ENCODE results near the gene SLC11A1. TPM values are rescaled to one million over a fixed set of nuclear protein-coding genes. Genes with fewer than 3 reads are reported as not detected.

Gene SLC11A1, protein sequence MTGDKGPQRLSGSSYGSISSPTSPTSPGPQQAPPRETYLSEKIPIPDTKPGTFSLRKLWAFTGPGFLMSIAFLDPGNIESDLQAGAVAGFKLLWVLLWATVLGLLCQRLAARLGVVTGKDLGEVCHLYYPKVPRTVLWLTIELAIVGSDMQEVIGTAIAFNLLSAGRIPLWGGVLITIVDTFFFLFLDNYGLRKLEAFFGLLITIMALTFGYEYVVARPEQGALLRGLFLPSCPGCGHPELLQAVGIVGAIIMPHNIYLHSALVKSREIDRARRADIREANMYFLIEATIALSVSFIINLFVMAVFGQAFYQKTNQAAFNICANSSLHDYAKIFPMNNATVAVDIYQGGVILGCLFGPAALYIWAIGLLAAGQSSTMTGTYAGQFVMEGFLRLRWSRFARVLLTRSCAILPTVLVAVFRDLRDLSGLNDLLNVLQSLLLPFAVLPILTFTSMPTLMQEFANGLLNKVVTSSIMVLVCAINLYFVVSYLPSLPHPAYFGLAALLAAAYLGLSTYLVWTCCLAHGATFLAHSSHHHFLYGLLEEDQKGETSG
- total RNA-seq = 10 to 100 TPM in 1 of 4 donors, 1 to 10 TPM in 1, under 1 TPM in 2; 0.26 to 14.0 (median 4.2) TPM

DNA sequence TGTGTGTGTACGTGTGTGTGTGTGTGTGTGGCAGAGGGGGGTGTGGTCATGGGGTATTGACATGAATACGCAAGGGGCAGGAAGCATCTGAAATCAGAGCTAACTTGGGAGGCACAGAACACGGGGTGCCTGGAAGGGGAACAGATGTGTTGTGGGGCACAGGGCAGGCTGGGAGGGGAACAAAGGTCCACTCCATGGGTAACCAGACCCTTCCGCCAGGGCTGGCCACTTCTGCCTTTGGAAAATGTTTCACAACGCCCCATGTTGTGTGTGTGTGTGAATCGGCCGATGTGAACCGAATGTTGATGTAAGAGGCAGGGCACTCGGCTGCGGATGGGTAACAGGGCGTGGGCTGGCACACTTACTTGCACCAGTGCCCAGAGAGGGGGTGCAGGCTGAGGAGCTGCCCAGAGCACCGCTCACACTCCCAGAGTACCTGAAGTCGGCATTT, at the start of gene SLC11A1:
TSS of gene SLC11A1 (plus strand) at position 358 of the 451 bp plus-strand sequence. CDS start 96 bp downstream, outside the sequence.
- H3K27ac ChIP-seq = no peak within 1 kb of the TSS
- intact Hi-C loops (cut with DNase I; ENCODE audit: low total_unique reads) = no loop called here
- H3K9me3 ChIP-seq = no peaks in the 10 kb centered on the region
- TF ChIP-seq, protein P1, sequence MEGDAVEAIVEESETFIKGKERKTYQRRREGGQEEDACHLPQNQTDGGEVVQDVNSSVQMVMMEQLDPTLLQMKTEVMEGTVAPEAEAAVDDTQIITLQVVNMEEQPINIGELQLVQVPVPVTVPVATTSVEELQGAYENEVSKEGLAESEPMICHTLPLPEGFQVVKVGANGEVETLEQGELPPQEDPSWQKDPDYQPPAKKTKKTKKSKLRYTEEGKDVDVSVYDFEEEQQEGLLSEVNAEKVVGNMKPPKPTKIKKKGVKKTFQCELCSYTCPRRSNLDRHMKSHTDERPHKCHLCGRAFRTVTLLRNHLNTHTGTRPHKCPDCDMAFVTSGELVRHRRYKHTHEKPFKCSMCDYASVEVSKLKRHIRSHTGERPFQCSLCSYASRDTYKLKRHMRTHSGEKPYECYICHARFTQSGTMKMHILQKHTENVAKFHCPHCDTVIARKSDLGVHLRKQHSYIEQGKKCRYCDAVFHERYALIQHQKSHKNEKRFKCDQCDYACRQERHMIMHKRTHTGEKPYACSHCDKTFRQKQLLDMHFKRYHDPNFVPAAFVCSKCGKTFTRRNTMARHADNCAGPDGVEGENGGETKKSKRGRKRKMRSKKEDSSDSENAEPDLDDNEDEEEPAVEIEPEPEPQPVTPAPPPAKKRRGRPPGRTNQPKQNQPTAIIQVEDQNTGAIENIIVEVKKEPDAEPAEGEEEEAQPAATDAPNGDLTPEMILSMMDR (IDR thresholded peaks at IDR 0.05) = no peak
- TF ChIP-seq POLR2A (IDR thresholded peaks at IDR 0.05) = no peak
- no peak for DNase-seq
- H3K36me3 ChIP-seq = no peaks in the 10 kb centered on the region
- no peaks in the 10 kb centered on the region for H3K4me1 ChIP-seq
- H3K4me3 ChIP-seq = no peak within 1 kb of the TSS
- no peaks in the 10 kb centered on the region for H3K27me3 ChIP-seq

DNA sequence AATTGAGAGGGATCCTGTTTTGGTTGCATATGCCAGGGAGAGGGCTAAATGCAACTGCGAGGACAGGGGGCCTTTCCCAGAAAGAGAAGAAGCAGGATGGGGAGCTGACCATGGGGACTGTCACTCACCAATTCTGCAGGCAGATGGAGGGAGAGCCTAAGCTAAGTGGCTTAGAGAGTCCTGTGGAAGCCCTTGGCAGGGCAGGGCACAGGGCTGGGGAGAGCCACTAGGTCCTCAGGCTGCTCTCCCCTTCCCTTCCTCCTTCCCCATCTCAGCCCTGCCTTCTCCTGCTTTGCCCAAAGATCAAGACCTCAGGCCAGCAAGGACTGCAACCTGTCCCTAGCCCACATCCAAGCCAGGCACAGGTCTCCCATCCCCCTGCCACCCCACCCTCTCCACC, 49.8 kb upstream of the SLC11A1 start:
- H3K9me3 ChIP-seq = no peaks in the 10 kb centered on the region
- H3K4me3 ChIP-seq = no peak overlapping the region
- H3K27ac ChIP-seq = no peak overlapping the region
- no peaks in the 10 kb centered on the region for H3K27me3 ChIP-seq
- no peaks in the 10 kb centered on the region for H3K36me3 ChIP-seq
- H3K4me1 ChIP-seq = no peaks in the 10 kb centered on the region
- DNase-seq = no peak
- intact Hi-C loops (cut with DNase I; ENCODE audit: low total_unique reads) = no loop called here
- TF ChIP-seq, protein P1 (IDR thresholded peaks at IDR 0.05) = no peak
- no peak for TF ChIP-seq POLR2A (IDR thresholded peaks at IDR 0.05)

DNA sequence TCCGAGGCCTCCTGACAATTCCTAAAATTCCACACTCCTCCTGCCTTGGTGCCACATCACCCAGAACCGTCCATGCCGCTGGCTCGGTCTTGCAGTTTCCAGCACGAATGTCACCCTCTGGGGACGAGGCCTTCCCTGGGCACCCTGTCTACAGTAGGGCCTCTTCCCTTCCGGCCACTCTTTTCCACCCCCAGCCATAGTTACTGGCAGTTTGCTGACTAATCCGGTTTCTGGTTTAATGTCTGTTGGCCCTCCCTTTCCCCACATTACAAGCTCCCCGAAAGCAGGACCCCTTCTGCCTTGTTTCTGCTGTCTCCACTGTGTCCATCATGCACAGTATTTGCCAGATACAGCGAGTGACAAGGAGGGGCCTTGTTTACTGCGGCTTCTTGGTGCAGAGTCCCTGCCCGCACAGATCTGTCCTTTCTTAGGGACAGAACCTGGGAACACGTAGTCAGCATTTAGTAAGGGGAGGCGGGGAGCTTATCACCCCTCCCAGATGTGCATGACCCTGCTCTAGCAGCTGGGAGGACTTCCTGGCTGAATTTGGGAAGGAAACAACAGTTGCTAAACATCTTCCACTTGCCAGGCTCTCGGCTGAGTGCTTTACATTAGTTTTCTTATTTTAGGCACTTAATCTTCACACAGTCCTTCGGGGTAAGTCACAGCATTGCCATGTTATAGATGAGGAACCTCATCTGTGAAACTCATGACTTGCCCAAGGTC, 49.0 kb upstream of the SLC11A1 start:
- no peak overlapping the region for H3K27ac ChIP-seq

DNA sequence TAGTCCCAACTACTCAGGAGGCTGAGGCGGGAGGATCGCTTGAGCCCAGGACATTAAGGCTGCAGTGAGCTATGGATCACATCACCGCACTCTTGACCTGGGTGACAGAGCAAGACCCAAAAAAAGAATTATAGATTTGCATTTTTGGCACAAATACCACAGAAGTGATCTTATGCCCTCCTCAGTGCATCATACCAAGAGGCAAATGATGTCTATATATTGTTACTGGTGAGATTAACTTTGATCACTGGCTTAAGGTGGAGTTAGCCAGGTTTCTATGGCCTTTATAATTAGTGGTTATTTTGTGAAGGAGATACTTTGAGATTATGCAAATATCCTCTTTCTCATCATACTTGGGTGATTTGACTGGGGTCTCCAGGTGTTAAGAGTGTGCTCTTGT, 47.5 kb upstream of the SLC11A1 start:
- H3K27ac ChIP-seq = no peak overlapping the region
- no peaks in the 10 kb centered on the region for H3K36me3 ChIP-seq
- H3K27me3 ChIP-seq = no peaks in the 10 kb centered on the region
- no peaks in the 10 kb centered on the region for H3K4me1 ChIP-seq
- intact Hi-C loops (cut with DNase I; ENCODE audit: low total_unique reads) = no loop called here
- no peaks in the 10 kb centered on the region for H3K9me3 ChIP-seq
- H3K4me3 ChIP-seq = no peak overlapping the region
- TF ChIP-seq, protein P1 (IDR thresholded peaks at IDR 0.05) = no peak
- no peak for TF ChIP-seq POLR2A (IDR thresholded peaks at IDR 0.05)
- no peak for DNase-seq

More for the DNA sequence above, 49.0 kb upstream of the SLC11A1 start:
- Histone ChIP-seq H3K36me3 (no peaks in the 10 kb centered on the region), H3K4me3 (no peak overlapping the region), H3K9me3 (no peaks in the 10 kb centered on the region), H3K27me3 (no peaks in the 10 kb centered on the region), H3K4me1 (no peaks in the 10 kb centered on the region)
- no peak for DNase-seq
- TF ChIP-seq POLR2A (IDR thresholded peaks at IDR 0.05) = no peak
- TF ChIP-seq, protein P1 (IDR thresholded peaks at IDR 0.05) = no peak
- intact Hi-C loops (cut with DNase I; ENCODE audit: low total_unique reads) = no loop called here
